Measurements from ENCODE around the gene LCNL1.
A peak's percentile ranks its signal among the peaks of the same experiment; 100 is the strongest.
"Not testable (repeated sequence)": the region's sequence is repeated elsewhere in the genome, so short reads cannot be mapped to it uniquely, and the experiment has no call there.

The LCNL1 gene

GRCh38 chr9:137002646-137003041 is 19.9 kb downstream of the LCNL1 start:
- Histone ChIP-seq H3K79me2 (ENCODE audit: insufficient read depth, low read length) (no peaks in the 10 kb centered on the region), H3F3A (ENCODE audit: low read depth) (no peaks in the 10 kb centered on the region), H3K27me3 (ENCODE audit: insufficient read depth, low read length, poor library complexity, severe bottlenecking) (no peaks in the 10 kb centered on the region), H3K36me3 (ENCODE audit: insufficient read depth, low read length) (no peaks in the 10 kb centered on the region), H3K4me3 (ENCODE audit: low read length, poor library complexity, severe bottlenecking) (no peak overlapping the region), H2AFZ (ENCODE audit: low read length) (no peak overlapping the region), H3K9me3 (ENCODE audit: insufficient read depth, low read depth, low read length) (no peaks in the 10 kb centered on the region), H3K4me2 (ENCODE audit: low read depth, low read length, poor library complexity, severe bottlenecking) (no peak overlapping the region), H4K20me1 (ENCODE audit: insufficient read depth, low read length, poor library complexity, severe bottlenecking) (no peaks in the 10 kb centered on the region), H3K9me2 (replicated peaks; ENCODE audit: low read depth, low read length) (no peaks in the 10 kb centered on the region), H3K9ac (ENCODE audit: low read depth, low read length, poor library complexity, severe bottlenecking) (no peak overlapping the region), H3K4me1 (ENCODE audit: insufficient read depth, low read length, poor library complexity, severe bottlenecking) (peaks cover 3% of the 10 kb centered on the region)
- TF ChIP-seq EZH2phosphoT487 (IDR thresholded peaks at IDR 0.05; ENCODE audit: borderline replicate concordance) (no peak), CTCF (conservative IDR thresholded peaks at IDR 0.05; ENCODE audit: low read length) (no peak)

DNA sequence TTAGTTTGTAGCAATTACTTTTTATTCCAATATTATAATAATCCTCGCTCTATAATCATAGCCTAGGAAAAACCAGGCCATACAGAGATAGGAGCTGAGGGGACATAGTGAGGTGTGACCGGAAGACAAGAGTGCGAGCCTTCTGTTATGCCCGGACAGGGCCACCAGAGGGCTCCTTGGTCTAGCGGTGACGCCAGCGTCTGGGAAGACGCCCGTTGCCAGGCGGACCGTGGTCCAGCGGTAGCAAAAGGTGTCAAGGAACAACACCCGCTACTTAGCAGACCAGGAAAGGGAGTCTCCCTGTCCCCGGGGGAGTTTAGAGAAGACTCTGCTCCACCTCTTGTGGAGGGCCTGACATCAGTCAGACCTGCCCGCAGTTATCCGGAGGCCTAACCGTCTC is 21.5 kb downstream of the LCNL1 start:
- not testable (repeated sequence) for H3K79me2 ChIP-seq (ENCODE audit: insufficient read depth, low read length); H3K9ac ChIP-seq (ENCODE audit: low read depth, low read length, poor library complexity, severe bottlenecking); H3F3A ChIP-seq (ENCODE audit: low read depth); H3K4me2 ChIP-seq (ENCODE audit: low read depth, low read length, poor library complexity, severe bottlenecking); H3K4me3 ChIP-seq (ENCODE audit: low read length, poor library complexity, severe bottlenecking); H3K36me3 ChIP-seq (ENCODE audit: insufficient read depth, low read length); H3K9me2 ChIP-seq (replicated peaks; ENCODE audit: low read depth, low read length); H3K4me1 ChIP-seq (ENCODE audit: insufficient read depth, low read length, poor library complexity, severe bottlenecking); H4K20me1 ChIP-seq (ENCODE audit: insufficient read depth, low read length, poor library complexity, severe bottlenecking); H2AFZ ChIP-seq (ENCODE audit: low read length); H3K9me3 ChIP-seq (ENCODE audit: insufficient read depth, low read depth, low read length); H3K27me3 ChIP-seq (ENCODE audit: insufficient read depth, low read length, poor library complexity, severe bottlenecking)
- TF ChIP-seq CTCF (conservative IDR thresholded peaks at IDR 0.05; ENCODE audit: low read length) = peak; percentile 22; the same call in 1 of the 2 replicates

DNA sequence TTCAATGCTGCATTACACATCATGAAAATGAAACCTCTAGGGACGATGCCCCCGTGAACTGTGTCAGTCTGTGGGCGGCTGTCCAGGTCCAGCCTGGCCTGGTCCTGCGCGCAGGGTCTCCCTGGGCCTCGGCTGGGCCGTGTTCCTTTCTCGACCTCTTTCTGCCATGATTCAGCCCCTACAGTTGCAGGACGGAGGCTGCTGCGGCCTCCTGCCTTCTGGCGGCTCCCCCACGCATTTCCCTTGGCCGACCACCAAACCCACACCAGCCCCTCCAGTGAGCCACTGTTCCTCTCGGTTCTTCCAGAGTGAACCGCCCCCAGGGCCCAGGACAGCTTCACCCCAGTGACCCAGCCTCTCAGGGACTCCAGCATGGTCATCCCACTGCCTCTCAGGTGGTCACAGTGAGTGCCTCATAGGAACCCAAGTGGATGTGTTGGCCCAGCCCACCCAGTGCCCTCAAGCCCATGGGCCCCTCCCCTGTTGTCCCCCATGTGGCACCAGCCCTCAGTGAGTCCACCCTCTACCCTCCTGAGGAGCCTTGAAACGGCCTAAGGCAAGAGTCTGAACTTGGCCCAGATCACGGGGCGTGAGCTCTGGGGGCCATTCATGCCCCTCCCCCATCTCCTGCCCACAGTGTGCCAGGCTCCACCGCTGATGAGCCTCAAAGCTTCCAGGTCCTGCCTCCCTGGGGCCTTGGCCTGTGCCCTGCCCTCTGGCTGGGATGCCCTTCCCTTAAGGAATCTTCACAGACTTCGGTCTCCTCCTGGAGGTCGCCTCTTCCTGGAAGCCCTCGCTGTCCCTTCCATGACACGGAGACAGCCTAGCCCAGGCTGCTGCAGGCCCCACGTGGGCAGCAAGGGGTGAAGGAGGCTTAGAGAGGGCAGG is 23.6 kb downstream of the LCNL1 start:
- H3K9me3 ChIP-seq (ENCODE audit: insufficient read depth, low read depth, low read length) = no peaks in the 10 kb centered on the region
- TF ChIP-seq EZH2phosphoT487 (IDR thresholded peaks at IDR 0.05; ENCODE audit: borderline replicate concordance) = no peak
- TF ChIP-seq CTCF (conservative IDR thresholded peaks at IDR 0.05; ENCODE audit: low read length) = no peak
- H3K4me2 ChIP-seq (ENCODE audit: low read depth, low read length, poor library complexity, severe bottlenecking) = no peak overlapping the region
- no peak overlapping the region for H3K9ac ChIP-seq (ENCODE audit: low read depth, low read length, poor library complexity, severe bottlenecking)
- no peaks in the 10 kb centered on the region for H3K36me3 ChIP-seq (ENCODE audit: insufficient read depth, low read length)
- no peaks in the 10 kb centered on the region for H3K9me2 ChIP-seq (replicated peaks; ENCODE audit: low read depth, low read length)
- no peaks in the 10 kb centered on the region for H3K27me3 ChIP-seq (ENCODE audit: insufficient read depth, low read length, poor library complexity, severe bottlenecking)
- H3K4me1 ChIP-seq (ENCODE audit: insufficient read depth, low read length, poor library complexity, severe bottlenecking) = no peaks in the 10 kb centered on the region
- H3K4me3 ChIP-seq (ENCODE audit: low read length, poor library complexity, severe bottlenecking) = no peak overlapping the region
- H2AFZ ChIP-seq (ENCODE audit: low read length) = no peak overlapping the region
- H3F3A ChIP-seq (ENCODE audit: low read depth) = no peaks in the 10 kb centered on the region
- no peaks in the 10 kb centered on the region for H4K20me1 ChIP-seq (ENCODE audit: insufficient read depth, low read length, poor library complexity, severe bottlenecking)
- no peaks in the 10 kb centered on the region for H3K79me2 ChIP-seq (ENCODE audit: insufficient read depth, low read length)

Data from Loucy (cell line).